ENCODE measurements around the gene SMAD3.

GRCh38 chr15:67186688-67187087 is 121.3 kb downstream of the SMAD3 start:
- TF ChIP-seq ETV6 (conservative IDR thresholded peaks at IDR 0.05 in 1 of 2, IDR thresholded peaks at IDR 0.05 in 1 of 2; ENCODE audit: borderline replicate concordance in 1 of 2, low read depth in 1 of 2) (no peak), CHD2 (IDR thresholded peaks at IDR 0.05; ENCODE audit: borderline replicate concordance, low read depth, low read length) (no peak), ATF7 (IDR thresholded peaks at IDR 0.05; ENCODE audit: low read depth) (no peak), RELA (IDR thresholded peaks at IDR 0.05; ENCODE audit: borderline replicate concordance, partially characterized antibody) (no peak), POLR2AphosphoS5 (IDR thresholded peaks at IDR 0.05; ENCODE audit: low read length) (no peak), BACH1 (IDR thresholded peaks at IDR 0.05; ENCODE audit: borderline replicate concordance) (no peak), ZNF687 (IDR thresholded peaks at IDR 0.05) (no peak), ZBTB4 (CRISPR knock-in tag; IDR thresholded peaks at IDR 0.05) (no peak), JUND (IDR thresholded peaks at IDR 0.05; ENCODE audit: low read depth, low read length) (no peak), SMAD1 (IDR thresholded peaks at IDR 0.05; ENCODE audit: low read depth, partially characterized antibody) (no peak)
- TF ChIP-seq, protein P1, sequence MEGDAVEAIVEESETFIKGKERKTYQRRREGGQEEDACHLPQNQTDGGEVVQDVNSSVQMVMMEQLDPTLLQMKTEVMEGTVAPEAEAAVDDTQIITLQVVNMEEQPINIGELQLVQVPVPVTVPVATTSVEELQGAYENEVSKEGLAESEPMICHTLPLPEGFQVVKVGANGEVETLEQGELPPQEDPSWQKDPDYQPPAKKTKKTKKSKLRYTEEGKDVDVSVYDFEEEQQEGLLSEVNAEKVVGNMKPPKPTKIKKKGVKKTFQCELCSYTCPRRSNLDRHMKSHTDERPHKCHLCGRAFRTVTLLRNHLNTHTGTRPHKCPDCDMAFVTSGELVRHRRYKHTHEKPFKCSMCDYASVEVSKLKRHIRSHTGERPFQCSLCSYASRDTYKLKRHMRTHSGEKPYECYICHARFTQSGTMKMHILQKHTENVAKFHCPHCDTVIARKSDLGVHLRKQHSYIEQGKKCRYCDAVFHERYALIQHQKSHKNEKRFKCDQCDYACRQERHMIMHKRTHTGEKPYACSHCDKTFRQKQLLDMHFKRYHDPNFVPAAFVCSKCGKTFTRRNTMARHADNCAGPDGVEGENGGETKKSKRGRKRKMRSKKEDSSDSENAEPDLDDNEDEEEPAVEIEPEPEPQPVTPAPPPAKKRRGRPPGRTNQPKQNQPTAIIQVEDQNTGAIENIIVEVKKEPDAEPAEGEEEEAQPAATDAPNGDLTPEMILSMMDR (IDR thresholded peaks at IDR 0.05 in 2 of 3, conservative IDR thresholded peaks at IDR 0.05 in 1 of 3; ENCODE audit: control insufficient read depth in 2 of 3, extremely low read depth in 1 of 3, insufficient read depth in 1 of 3, low read depth in 3 of 3, low read length in 3 of 3): no peak
- TF ChIP-seq, protein P2, sequence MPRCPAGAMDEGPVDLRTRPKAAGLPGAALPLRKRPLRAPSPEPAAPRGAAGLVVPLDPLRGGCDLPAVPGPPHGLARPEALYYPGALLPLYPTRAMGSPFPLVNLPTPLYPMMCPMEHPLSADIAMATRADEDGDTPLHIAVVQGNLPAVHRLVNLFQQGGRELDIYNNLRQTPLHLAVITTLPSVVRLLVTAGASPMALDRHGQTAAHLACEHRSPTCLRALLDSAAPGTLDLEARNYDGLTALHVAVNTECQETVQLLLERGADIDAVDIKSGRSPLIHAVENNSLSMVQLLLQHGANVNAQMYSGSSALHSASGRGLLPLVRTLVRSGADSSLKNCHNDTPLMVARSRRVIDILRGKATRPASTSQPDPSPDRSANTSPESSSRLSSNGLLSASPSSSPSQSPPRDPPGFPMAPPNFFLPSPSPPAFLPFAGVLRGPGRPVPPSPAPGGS (IDR thresholded peaks at IDR 0.05; ENCODE audit: borderline replicate concordance, insufficient read depth, low read depth, low read length, poor library complexity, severe bottlenecking): no peak
